PC-3 (cell line): Measurements from ENCODE around the gene CFAP97D2.

Source experiments
- CTCF ChIP-seq: fragments of 300-600 bp; sonication (generic); conservative IDR thresholded peaks from 2 replicates; pipeline ENCODE4 v1.5.1; 2017; ENCODE audit warnings: antibody characterized with exemption, low read depth, mild to moderate bottlenecking, low read length
- EZH2 ChIP-seq: fragments of 300-600 bp; sonication (generic); IDR thresholded peaks from one replicate; pipeline ENCODE4 v1.6.1; 2017; ENCODE audit warnings: antibody characterized with exemption, mild to moderate bottlenecking, low read length; ENCODE audit not compliant: unreplicated experiment
- EZH2phosphoT487 ChIP-seq: fragments of 300-600 bp; sonication (generic); IDR thresholded peaks from 2 replicates; pipeline ENCODE4 v1.6.1; 2018; ENCODE audit warnings: mild to moderate bottlenecking, antibody characterized with exemption, low read length, borderline replicate concordance

DNA sequence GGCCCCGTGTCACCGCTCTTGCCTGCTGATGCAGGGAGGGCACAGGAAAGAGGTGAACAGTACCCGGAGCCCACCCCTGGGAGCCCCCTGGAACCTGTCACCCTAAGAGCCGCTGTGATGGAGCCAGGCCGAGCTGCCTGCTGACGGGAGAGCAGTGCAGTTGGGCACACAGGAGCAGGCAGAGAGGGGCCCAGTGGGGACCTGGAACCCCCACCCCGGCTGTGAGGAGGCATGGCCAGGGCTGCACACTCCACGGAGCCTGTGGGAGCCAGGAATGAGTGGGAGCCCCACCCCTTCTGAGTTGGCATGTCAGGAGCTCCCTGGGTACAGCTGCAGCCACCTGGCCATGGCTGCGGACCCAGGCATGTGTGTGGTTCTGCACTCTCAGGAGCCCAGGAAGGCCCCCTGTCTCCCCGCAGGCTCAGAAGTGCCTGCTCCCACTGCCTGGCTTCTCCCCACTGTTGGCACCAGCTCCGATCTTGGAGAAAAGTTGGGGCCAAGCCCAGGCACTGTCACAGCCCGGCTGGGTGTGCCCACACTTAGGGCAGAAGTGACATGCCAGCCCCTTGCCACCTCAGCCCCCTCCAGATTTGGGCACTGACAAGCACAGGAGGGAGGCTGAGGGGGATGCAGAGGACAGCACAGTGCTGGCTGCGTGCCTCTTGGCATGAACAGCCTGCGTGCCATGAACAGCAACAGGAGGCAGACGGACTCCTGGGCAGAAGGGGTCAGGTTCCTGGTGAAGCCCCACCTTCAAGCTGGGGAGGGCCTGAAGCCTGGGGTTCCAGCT lies 6.3 kb downstream of the CFAP97D2 start:
- TF ChIP-seq CTCF (no peak), EZH2 (no peak), EZH2phosphoT487 (no peak)
